SK-N-SH (cell line): ENCODE data around the gene OGFR.

ENCODE experiments used
- CTCF ChIP-seq: fragments of 200-600 bp; sonication (generic); IDR thresholded peaks from 2 replicates; pipeline ENCODE4 v1.6.1; 2017; ENCODE audit warnings: antibody characterized with exemption, mild to moderate bottlenecking, moderate library complexity
- ELF1 ChIP-seq: IDR thresholded peaks from 2 replicates; pipeline ENCODE4 v1.4.0; 2012
- JUND ChIP-seq: IDR thresholded peaks from 2 replicates; pipeline ENCODE4 v1.4.0; 2012
- RCOR1 ChIP-seq: fragments of 150-350 bp; IDR thresholded peaks from 2 replicates; pipeline ENCODE4 v1.6.1; 2017; ENCODE audit warnings: antibody characterized with exemption, low read length
- TCF12 ChIP-seq: IDR thresholded peaks from 2 replicates; pipeline ENCODE4 v1.4.0; 2012
- YY1 ChIP-seq: IDR thresholded peaks from 2 replicates; pipeline ENCODE4 v1.4.0; 2012; ENCODE audit warnings: low read depth, mild to moderate bottlenecking

GRCh38 chr20:62796699-62797491 lies 7.7 kb upstream of the OGFR start:
- TF ChIP-seq CTCF: no peak
- TF ChIP-seq ELF1: no peak
- TF ChIP-seq JUND: no peak
- no peak for TF ChIP-seq YY1
- no peak for TF ChIP-seq TCF12
- TF ChIP-seq RCOR1: no peak
